Measurements from ENCODE around the gene FHL2. TPM values are rescaled to one million over a fixed set of nuclear protein-coding genes. Genes with fewer than 3 reads are reported as not detected.

FHL2 gene
- total and polyA plus RNA-seq, 2 of the 13 experiments (the other 11 are each of a cell fraction or from before 2014, with no cell fraction given): 1.9 to 74.8 TPM

DNA sequence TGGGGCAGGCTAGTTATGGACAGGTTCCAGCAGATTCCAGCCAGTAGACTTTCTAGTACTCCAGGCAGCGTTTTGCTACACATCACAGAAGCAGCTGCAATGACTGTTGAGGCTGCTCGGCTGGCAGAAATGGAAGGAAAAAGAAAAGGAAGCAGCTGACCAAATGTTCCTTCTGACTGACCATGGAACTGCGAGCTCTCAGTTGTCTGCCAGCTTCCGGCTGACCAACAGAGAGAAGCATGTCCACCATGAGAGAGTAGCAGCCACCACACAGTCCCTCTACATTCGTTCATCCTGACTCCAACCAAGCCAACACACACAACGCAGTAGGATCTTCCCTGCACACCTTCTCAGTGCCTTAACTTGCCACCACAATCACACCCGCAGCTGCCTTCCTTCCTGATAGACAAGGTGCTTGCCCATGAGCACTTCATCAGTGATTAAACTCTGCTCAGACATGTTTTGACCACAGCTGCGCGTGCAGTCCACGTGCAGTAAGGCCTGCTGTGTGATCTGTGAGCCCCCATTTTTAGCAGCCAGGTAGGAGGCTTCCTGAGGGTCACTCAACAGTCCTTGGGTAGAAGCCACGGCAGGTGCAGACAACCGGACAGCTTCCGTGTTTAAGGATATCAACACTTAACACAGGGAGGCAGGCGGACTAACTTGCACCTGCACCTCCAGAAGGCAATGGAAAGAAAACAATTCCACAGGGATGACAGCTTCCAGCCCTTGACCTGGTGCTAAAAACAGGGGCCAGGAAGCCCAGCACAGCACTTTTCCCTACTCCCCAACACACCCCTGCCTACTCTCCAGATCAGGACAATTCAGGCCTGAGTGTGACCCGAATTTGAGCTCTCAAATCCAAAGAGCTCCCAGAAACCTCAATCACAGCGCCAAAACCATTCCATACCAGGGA, 70.3 kb downstream of the FHL2 start (continued):
- TF ChIP-seq ZNF18 (CRISPR knock-in tag; IDR thresholded peaks at IDR 0.05; ENCODE audit: insufficient replicate concordance) (no peak), ATM (IDR thresholded peaks at IDR 0.05; ENCODE audit: borderline replicate concordance) (no peak), KDM5B (CRISPR knock-in tag; IDR thresholded peaks at IDR 0.05; ENCODE audit: borderline replicate concordance) (peak; percentile 56; the same call in 1 of the 2 replicates), ZNF512 (CRISPR knock-in tag; IDR thresholded peaks at IDR 0.05) (no peak), SIN3A (IDR thresholded peaks at IDR 0.05; ENCODE audit: borderline replicate concordance, low read depth, low read length) (no peak; the same call in 1 of the 2 replicates), MYNN (CRISPR knock-in tag; IDR thresholded peaks at IDR 0.05; ENCODE audit: low read depth) (no peak), DR1 (CRISPR knock-in tag; IDR thresholded peaks at IDR 0.05) (no peak), ZNF816 (CRISPR knock-in tag; IDR thresholded peaks at IDR 0.05; ENCODE audit: borderline replicate concordance) (peak; percentile 40; the same call in 1 of the 2 replicates), PRMT3 (CRISPR knock-in tag; IDR thresholded peaks at IDR 0.05; ENCODE audit: borderline replicate concordance, low read depth) (no peak), CC2D1A (CRISPR knock-in tag; IDR thresholded peaks at IDR 0.05) (no peak), ZNF143 (CRISPR knock-in tag; IDR thresholded peaks at IDR 0.05) (no peak), RFX5 (IDR thresholded peaks at IDR 0.05; ENCODE audit: low read depth, low read length) (no peak), RFX3 (CRISPR knock-in tag; IDR thresholded peaks at IDR 0.05) (no peak), ATF7 (IDR thresholded peaks at IDR 0.05) (no peak), ATF7 (CRISPR knock-in tag; IDR thresholded peaks at IDR 0.05) (peak; percentile 82), PCBP1 (IDR thresholded peaks at IDR 0.05; ENCODE audit: borderline replicate concordance, low read depth, low read length) (no peak), ZNF496 (CRISPR knock-in tag; IDR thresholded peaks at IDR 0.05; ENCODE audit: insufficient replicate concordance) (no peak), ZNF670 (CRISPR knock-in tag; IDR thresholded peaks at IDR 0.05; ENCODE audit: borderline replicate concordance) (no peak), NFATC3 (CRISPR knock-in tag; IDR thresholded peaks at IDR 0.05) (no peak), ELF1 (CRISPR knock-in tag; IDR thresholded peaks at IDR 0.05) (peak; percentile 26)
- TF ChIP-seq, protein P1, sequence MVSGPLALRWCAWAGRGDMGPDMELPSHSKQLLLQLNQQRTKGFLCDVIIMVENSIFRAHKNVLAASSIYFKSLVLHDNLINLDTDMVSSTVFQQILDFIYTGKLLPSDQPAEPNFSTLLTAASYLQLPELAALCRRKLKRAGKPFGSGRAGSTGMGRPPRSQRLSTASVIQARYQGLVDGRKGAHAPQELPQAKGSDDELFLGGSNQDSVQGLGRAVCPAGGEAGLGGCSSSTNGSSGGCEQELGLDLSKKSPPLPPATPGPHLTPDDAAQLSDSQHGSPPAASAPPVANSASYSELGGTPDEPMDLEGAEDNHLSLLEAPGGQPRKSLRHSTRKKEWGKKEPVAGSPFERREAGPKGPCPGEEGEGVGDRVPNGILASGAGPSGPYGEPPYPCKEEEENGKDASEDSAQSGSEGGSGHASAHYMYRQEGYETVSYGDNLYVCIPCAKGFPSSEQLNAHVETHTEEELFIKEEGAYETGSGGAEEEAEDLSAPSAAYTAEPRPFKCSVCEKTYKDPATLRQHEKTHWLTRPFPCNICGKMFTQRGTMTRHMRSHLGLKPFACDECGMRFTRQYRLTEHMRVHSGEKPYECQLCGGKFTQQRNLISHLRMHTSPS (CRISPR knock-in tag; IDR thresholded peaks at IDR 0.05; ENCODE audit: low read depth): 0 out of 2 replicates have a peak, but pooled peaks have one; percentile 18
- TF ChIP-seq, protein P2, sequence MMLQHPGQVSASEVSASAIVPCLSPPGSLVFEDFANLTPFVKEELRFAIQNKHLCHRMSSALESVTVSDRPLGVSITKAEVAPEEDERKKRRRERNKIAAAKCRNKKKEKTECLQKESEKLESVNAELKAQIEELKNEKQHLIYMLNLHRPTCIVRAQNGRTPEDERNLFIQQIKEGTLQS (CRISPR knock-in tag; IDR thresholded peaks at IDR 0.05): 0 out of 2 replicates have a peak, but pooled peaks have one; percentile 5

Measured in HepG2 (cell line).